Lung (tissue), 12 donors: Measurements from ENCODE around the gene PRKD1. TPM values are rescaled to one million over a fixed set of nuclear protein-coding genes. Genes with fewer than 3 reads are reported as not detected.

Experiments used
- ATAC-seq: fragments of 200-7000 bp; cut with Tn5 transposase; one replicate; pipeline ENCODE4 v1.9.1; 2020; ENCODE audit warnings: moderate number of reproducible peaks; ENCODE audit not compliant: insufficient read depth, low FRiP score
- DNase-seq, 3 donors: peaks; one replicate each; pipeline ENCODE4 v3.0.0-alpha.2; 2013 to 2017
- H3K27ac ChIP-seq, 2 donors: one replicate each; pipeline ENCODE4 v1.5.1; 2013; ENCODE audit warnings: mild to moderate bottlenecking in 2 of 2, moderate library complexity in 2 of 2, control low read depth in 1 of 2, inconsistent platforms in 1 of 2, low read depth in 1 of 2, low read length in 1 of 2
- H3K27me3 ChIP-seq, 3 donors: one replicate each; pipeline ENCODE4 v1.5.1; 2013; ENCODE audit warnings: low read length in 2 of 3; ENCODE audit not compliant: control insufficient read depth in 3 of 3, insufficient read depth in 3 of 3
- H3K36me3 ChIP-seq, 4 donors: one replicate each; pipeline ENCODE4 v1.5.1; 2013; ENCODE audit warnings: low read length in 4 of 4, mild to moderate bottlenecking in 1 of 4, moderate library complexity in 1 of 4; ENCODE audit not compliant: control insufficient read depth in 4 of 4, insufficient read depth in 4 of 4
- H3K4me1 ChIP-seq, 5 donors: one replicate each; pipeline ENCODE4 v1.5.1; 2013; ENCODE audit warnings: low read length in 5 of 5, mild to moderate bottlenecking in 2 of 5, moderate library complexity in 1 of 5; ENCODE audit not compliant: control insufficient read depth in 5 of 5, insufficient read depth in 5 of 5
- H3K4me3 ChIP-seq: one replicate; pipeline ENCODE4 v1.5.1; 2013; ENCODE audit warnings: mild to moderate bottlenecking, control low read depth, moderate library complexity
- H3K9ac ChIP-seq, 2 donors: one replicate each; pipeline ENCODE4 v1.5.1; 2013; ENCODE audit warnings: low read length in 2 of 2, control low read depth in 1 of 2; ENCODE audit not compliant: insufficient read depth in 1 of 2
- H3K9me3 ChIP-seq, 4 donors: one replicate each; pipeline ENCODE4 v1.5.1; 2013; ENCODE audit warnings: low read length in 3 of 4, mild to moderate bottlenecking in 1 of 4, moderate library complexity in 1 of 4; ENCODE audit not compliant: control insufficient read depth in 4 of 4, insufficient read depth in 3 of 4
- CTCF ChIP-seq: IDR thresholded peaks from 2 replicates; pipeline ENCODE4 v1.5.1; 2012; ENCODE audit warnings: mild to moderate bottlenecking; ENCODE audit errors: control extremely low read depth, extremely low read depth
- WGBS, 2 donors: extraction: QIAGEN DNeasy Blood & Tissue Kit; methylation state at CpG; one replicate each; pipeline ENCODE4 v1.1.7; 2013; 5-methylcytosine and 5-hydroxymethylcytosine counted together
- polyA plus RNA-seq, 2 donors: library from polyadenylated mRNA; stranded (reverse); fragments of 200-250 nt; gene quantifications; one replicate each; pipeline ENCODE4 v1.2.1, GENCODE V29; 2013
- total RNA-seq, 2 donors: library from RNA; depleted of rRNA in 1 of 2; stranded (reverse); fragments of >200 nt in 1 of 2; gene quantifications; one replicate each; pipeline ENCODE4 v1.2.1, GENCODE V29; 2014 to 2021
- donor health status: control.
- donor health status: control.
- donor health status: Bipolar disorder and iron deficiency.
- donor health status: healthy.
- donor health status: DM: yes; HTN: yes; CAD: no.

Gene PRKD1
- total and polyA plus RNA-seq, 4 donors = 4.0 to 20.9 (median 11.2) TPM

GRCh38 chr14:29865299-29865698, 62.3 kb downstream of the PRKD1 start:
- 82 to 88% methylated on average over 2 of the region's 2 CpGs for WGBS, 2 donors
- H3K27me3 ChIP-seq = no peaks in the 10 kb centered on the region
- H3K4me3 ChIP-seq = no peak overlapping the region
- H3K4me1 ChIP-seq = peaks cover 0 to 22% (median 4%) of the 10 kb centered on the region in 5 donors
- DNase-seq = no peak
- H3K9ac ChIP-seq = no peak overlapping the region
- H3K27ac ChIP-seq = no peak overlapping the region
- H3K36me3 ChIP-seq = no peaks in the 10 kb centered on the region
- ATAC-seq = no peak
- H3K9me3 ChIP-seq = no peaks in the 10 kb centered on the region
- no peak for TF ChIP-seq CTCF

GRCh38 chr14:29861996-29862395, 65.7 kb downstream of the PRKD1 start:
- no peak overlapping the region for H3K9ac ChIP-seq
- H3K4me3 ChIP-seq = no peak overlapping the region
- no peak for TF ChIP-seq CTCF
- H3K36me3 ChIP-seq = no peaks in the 10 kb centered on the region
- no peak overlapping the region for H3K27ac ChIP-seq
- H3K4me1 ChIP-seq = peaks cover 0 to 8% (median 0%) of the 10 kb centered on the region in 5 donors
- no peaks in the 10 kb centered on the region for H3K27me3 ChIP-seq
- DNase-seq (no peak), ATAC-seq (no peak)
- 84 to 92% methylated on average over 2 of the region's 2 CpGs for WGBS, 2 donors
- H3K9me3 ChIP-seq = no peaks in the 10 kb centered on the region

- no peak for TF ChIP-seq CTCF
- Histone ChIP-seq H3K9me3 (peaks cover 0 to 4% (median 1%) of the 10 kb centered on the region in 4 donors), H3K4me3 (no peak overlapping the region), H3K27ac (no peak overlapping the region), H3K36me3 (no peaks in the 10 kb centered on the region), H3K4me1 (peaks cover 0 to 5% (median 0%) of the 10 kb centered on the region in 5 donors), H3K27me3 (no peaks in the 10 kb centered on the region), H3K9ac (no peak overlapping the region)
- DNase-seq (no peak), ATAC-seq (no peak)
- 38 to 70% methylated on average over 3 of the region's 3 CpGs for WGBS, 2 donors
Measured at GRCh38 chr14:29858299-29858698, 69.3 kb downstream of the PRKD1 start.

- peaks cover 0 to 4% (median 1%) of the 10 kb centered on the region in 4 donors for H3K9me3 ChIP-seq
- TF ChIP-seq CTCF = no peak
- H3K27me3 ChIP-seq = no peaks in the 10 kb centered on the region
- H3K36me3 ChIP-seq = no peaks in the 10 kb centered on the region
- H3K4me1 ChIP-seq = peaks cover 0 to 4% (median 0%) of the 10 kb centered on the region in 5 donors
- no peak for DNase-seq
- 59 to 68% methylated on average over 2 to 3 of the region's 3 CpGs for WGBS, 2 donors
- no peak for ATAC-seq
- no peak overlapping the region for H3K9ac ChIP-seq
- no peak overlapping the region for H3K4me3 ChIP-seq
- H3K27ac ChIP-seq = no peak overlapping the region
Measured at GRCh38 chr14:29857551-29857950, 70.1 kb downstream of the PRKD1 start.
